Endothelial cell of umbilical vein (primary cell): ENCODE results near the gene BEND3. TPM values are rescaled to one million over a fixed set of nuclear protein-coding genes. Genes with fewer than 3 reads are reported as not detected.

ENCODE experiments used
- BruUV-seq: library from RNA; stranded (reverse); fragments of 400-500 nt; replicated peaks from 2 replicates; lab custom pipeline; 2021; lab: Mats Ljungman, UMichigan
- CTCF ChIA-PET: fragments of 300-600, 350-600 bp; sonication (Branson Sonifier 250); formaldehyde crosslinking; loops from one replicate; lab custom pipeline; 2021; ENCODE audit warnings: antibody characterized with exemption, inconsistent platforms; lab: Charles Lee
- POLR2A ChIA-PET: fragments of 300-600, 350-600 bp; sonication (Branson Sonifier 250); formaldehyde crosslinking; loops from one replicate; lab custom pipeline; 2021; ENCODE audit warnings: antibody characterized with exemption, inconsistent platforms; lab: Charles Lee
- DNase-seq: peaks from one replicate; pipeline ENCODE4 v3.0.0-alpha.2; 2011; ENCODE audit warnings: low read depth, low spot score
- FAIRE-seq: peaks from 2 replicates; lab custom pipeline; 2011; peaks lifted over from hg19 to GRCh38; lab: Jason Lieb, UNC
- H2AFZ ChIP-seq: 2 replicates; pipeline ENCODE4 v1.6.0; 2012; ENCODE audit warnings: low read depth, low read length, control low read depth, inconsistent platforms
- H3K27ac ChIP-seq: 2 replicates; pipeline ENCODE4 v1.5.1; 2011; ENCODE audit warnings: low read depth, mild to moderate bottlenecking, control low read depth, low read length, moderate library complexity; ENCODE audit not compliant: insufficient read depth
- H3K27me3 ChIP-seq, 2 experiments: 2 replicates each; pipeline versions ENCODE4 v1.6.0 to v1.6.1; 2011; ENCODE audit warnings: low read length in 2 of 2, mixed read lengths in 1 of 2; ENCODE audit not compliant: control insufficient read depth in 2 of 2, insufficient read depth in 2 of 2
- H3K36me3 ChIP-seq, 2 experiments: 2 replicates in 1 of 2; 3 replicates in 1 of 2; pipeline ENCODE4 v1.5.1; 2011; ENCODE audit warnings: low read length in 2 of 2, mild to moderate bottlenecking in 1 of 2, moderate library complexity in 1 of 2; ENCODE audit not compliant: control insufficient read depth in 2 of 2, insufficient read depth in 2 of 2; ENCODE audit errors: extremely low read depth in 1 of 2
- H3K4me1 ChIP-seq: 3 replicates; pipeline ENCODE4 v1.5.1; 2011; ENCODE audit warnings: mild to moderate bottlenecking, low read length; ENCODE audit not compliant: control insufficient read depth, insufficient read depth; ENCODE audit errors: extremely low read depth
- H3K4me2 ChIP-seq: 2 replicates; pipeline ENCODE4 v1.6.1; 2011; ENCODE audit warnings: low read length, control low read depth, mixed read lengths; ENCODE audit not compliant: insufficient read depth
- H3K4me3 ChIP-seq, 3 experiments: fragments of 200-600 bp in 1 of 3; sonication (generic), shearing (Covaris generic) in 1 of 3; replicated peaks in 1 of 3; 2 replicates each; pipeline ENCODE4 v1.5.1; 2011 to 2016; ENCODE audit warnings: control low read depth in 3 of 3, low read length in 3 of 3, mild to moderate bottlenecking in 2 of 3, inconsistent platforms in 1 of 3, low read depth in 1 of 3, moderate library complexity in 1 of 3; ENCODE audit not compliant: insufficient read depth in 1 of 3
- H3K79me2 ChIP-seq: 2 replicates; pipeline ENCODE4 v1.6.0; 2012; ENCODE audit warnings: low read length, inconsistent platforms; ENCODE audit not compliant: control insufficient read depth, insufficient read depth
- H3K9ac ChIP-seq: replicated peaks from 2 replicates; pipeline ENCODE3; 2011; ENCODE audit warnings: low read length, control low read depth; ENCODE audit not compliant: insufficient read depth; ENCODE audit errors: extremely low read depth
- H3K9me1 ChIP-seq: replicated peaks from 3 replicates; pipeline ENCODE4 v1.6.0; 2011; ENCODE audit warnings: mild to moderate bottlenecking, low read length; ENCODE audit not compliant: control insufficient read depth, insufficient read depth; ENCODE audit errors: extremely low read depth
- H3K9me3 ChIP-seq: replicated peaks from 2 replicates; pipeline ENCODE4 v1.5.1; 2012; ENCODE audit warnings: low read length, inconsistent platforms; ENCODE audit not compliant: control insufficient read depth, insufficient read depth
- H4K20me1 ChIP-seq: replicated peaks from 2 replicates; pipeline ENCODE3; 2011; ENCODE audit warnings: mild to moderate bottlenecking, low read length; ENCODE audit not compliant: control insufficient read depth, insufficient read depth; ENCODE audit errors: extremely low read depth
- EZH2 ChIP-seq: IDR thresholded peaks from 2 replicates; pipeline ENCODE4 v1.6.1; 2012; ENCODE audit warnings: borderline replicate concordance, low read depth, mild to moderate bottlenecking, moderate library complexity, low read length, inconsistent platforms; ENCODE audit not compliant: severe bottlenecking
- FOS ChIP-seq: IDR thresholded peaks from 2 replicates; pipeline ENCODE4 v1.6.1; 2011; ENCODE audit warnings: mild to moderate bottlenecking, low read length, moderate library complexity, borderline replicate concordance; ENCODE audit not compliant: insufficient read depth
- GATA2 ChIP-seq: IDR thresholded peaks from 2 replicates; pipeline ENCODE4 v1.7.0; 2011; ENCODE audit warnings: low read depth, mild to moderate bottlenecking, moderate library complexity, mixed read lengths, low read length; ENCODE audit not compliant: insufficient read length, insufficient read depth
- JUN ChIP-seq: IDR thresholded peaks from 2 replicates; pipeline ENCODE4 v1.6.1; 2011; ENCODE audit warnings: borderline replicate concordance, low read depth; ENCODE audit not compliant: insufficient read length, insufficient read depth
- MYC ChIP-seq: IDR thresholded peaks from one replicate; pipeline ENCODE4 v1.6.1; 2011; ENCODE audit warnings: mild to moderate bottlenecking, low read depth, low read length
- POLR2A ChIP-seq: IDR thresholded peaks from 2 replicates; pipeline ENCODE4 v1.6.1; 2012; ENCODE audit warnings: low read depth, mild to moderate bottlenecking, control low read depth, low read length
- POLR2AphosphoS5 ChIP-seq: IDR thresholded peaks from 2 replicates; pipeline ENCODE4 v1.6.1; 2012; ENCODE audit warnings: low read depth, mild to moderate bottlenecking, control low read depth, low read length, moderate library complexity; ENCODE audit not compliant: insufficient read depth
- dilution Hi-C: fragments of 300-500 bp; cut with MboI; formaldehyde crosslinking; loops from one replicate; pipeline ENCODE4 v1.15.0; 2019; ENCODE audit warnings: low sequenced_read_pairs; ENCODE audit not compliant: extremely low pct_ligation_motif_present
- intact Hi-C: fragments of 100-400 bp; cut with micrococcal nuclease; formaldehyde crosslinking; loops from one replicate; pipeline ENCODE4 v1.10.0; 2022
- polyA plus RNA-seq, 4 experiments: library from polyadenylated mRNA; depleted of rRNA in 3 of 4; stranded (reverse) in 3 of 4; unstranded in 1 of 4; fragments of >200 nt; gene quantifications; 2 replicates each; pipeline versions ENCODE4 v1.2.1 to v1.2.3, GENCODE V29; 2011 to 2012; ENCODE audit warnings: missing spikeins in 1 of 4
- total RNA-seq: library from RNA; stranded (reverse); gene quantifications from 2 replicates; pipeline ENCODE4 v1.2.3, GENCODE V29; 2021
- TF ChIP-seq, protein P1 (sequence below), 2 donors: IDR thresholded peaks; 1 replicate in 1 of 2; 2 replicates in 1 of 2; pipeline ENCODE4 v1.5.1; 2011; ENCODE audit warnings: low read length in 2 of 2, mild to moderate bottlenecking in 2 of 2, moderate library complexity in 2 of 2, control low read depth in 1 of 2, inconsistent platforms in 1 of 2, low read depth in 1 of 2; ENCODE audit not compliant: insufficient read depth in 1 of 2; ENCODE audit errors: extremely low read depth in 1 of 2
- TF ChIP-seq, protein P2 (sequence below): IDR thresholded peaks from 2 replicates; pipeline ENCODE4 v1.6.1; 2011; ENCODE audit not compliant: insufficient read depth, insufficient read length

BEND3 gene
- total and polyA plus RNA-seq, 2 donors (not counting 3 experiments of a cell fraction or from before 2014, with no cell fraction given), result 1.6 to 4.8 TPM

DNA sequence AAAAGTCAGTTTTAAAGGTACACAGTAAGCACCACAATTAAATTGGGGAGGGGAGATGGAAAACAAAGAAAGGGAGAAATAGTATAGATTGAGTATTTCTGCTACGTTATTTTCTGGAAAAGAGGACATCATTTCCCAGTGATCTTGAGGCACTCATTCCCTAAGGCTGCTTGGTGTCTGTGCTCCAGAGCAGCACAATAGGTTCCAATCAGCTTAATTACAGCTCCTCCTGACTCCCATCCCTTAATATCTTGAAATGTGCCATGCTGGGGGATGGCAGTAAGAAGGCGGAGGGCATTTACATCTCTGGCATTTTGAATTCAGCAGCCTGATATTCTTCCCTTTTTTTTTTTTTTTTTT is 39.5 kb upstream of the BEND3 start:
- no peak overlapping the region for H3K4me3 ChIP-seq
- H3K4me1 ChIP-seq, result no peaks in the 10 kb centered on the region
- CTCF ChIA-PET, result no interaction called here
- dilution Hi-C loops (no loop called here), intact Hi-C loops (no loop called here)
- H3K9me3 ChIP-seq, result no peaks in the 10 kb centered on the region
- no peaks in the 10 kb centered on the region for H3K36me3 ChIP-seq
- POLR2A ChIA-PET, result no interaction called here
- TF ChIP-seq POLR2AphosphoS5, result no peak
- TF ChIP-seq FOS, result no peak
- TF ChIP-seq, protein P1, sequence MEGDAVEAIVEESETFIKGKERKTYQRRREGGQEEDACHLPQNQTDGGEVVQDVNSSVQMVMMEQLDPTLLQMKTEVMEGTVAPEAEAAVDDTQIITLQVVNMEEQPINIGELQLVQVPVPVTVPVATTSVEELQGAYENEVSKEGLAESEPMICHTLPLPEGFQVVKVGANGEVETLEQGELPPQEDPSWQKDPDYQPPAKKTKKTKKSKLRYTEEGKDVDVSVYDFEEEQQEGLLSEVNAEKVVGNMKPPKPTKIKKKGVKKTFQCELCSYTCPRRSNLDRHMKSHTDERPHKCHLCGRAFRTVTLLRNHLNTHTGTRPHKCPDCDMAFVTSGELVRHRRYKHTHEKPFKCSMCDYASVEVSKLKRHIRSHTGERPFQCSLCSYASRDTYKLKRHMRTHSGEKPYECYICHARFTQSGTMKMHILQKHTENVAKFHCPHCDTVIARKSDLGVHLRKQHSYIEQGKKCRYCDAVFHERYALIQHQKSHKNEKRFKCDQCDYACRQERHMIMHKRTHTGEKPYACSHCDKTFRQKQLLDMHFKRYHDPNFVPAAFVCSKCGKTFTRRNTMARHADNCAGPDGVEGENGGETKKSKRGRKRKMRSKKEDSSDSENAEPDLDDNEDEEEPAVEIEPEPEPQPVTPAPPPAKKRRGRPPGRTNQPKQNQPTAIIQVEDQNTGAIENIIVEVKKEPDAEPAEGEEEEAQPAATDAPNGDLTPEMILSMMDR (IDR thresholded peaks at IDR 0.05; ENCODE audit: extremely low read depth in 1 of 2, insufficient read depth in 1 of 2, low read depth in 1 of 2, low read length in 2 of 2), result no peak
- no peak for TF ChIP-seq JUN
- TF ChIP-seq EZH2, result no peak
- no peak for TF ChIP-seq POLR2A
- no peak for TF ChIP-seq MYC
- no peak for TF ChIP-seq GATA2
- TF ChIP-seq, protein P2, sequence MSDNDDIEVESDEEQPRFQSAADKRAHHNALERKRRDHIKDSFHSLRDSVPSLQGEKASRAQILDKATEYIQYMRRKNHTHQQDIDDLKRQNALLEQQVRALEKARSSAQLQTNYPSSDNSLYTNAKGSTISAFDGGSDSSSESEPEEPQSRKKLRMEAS, result no peak
- H3K27me3 ChIP-seq, result no peaks in the 10 kb centered on the region
- no peak overlapping the region for H3K9ac ChIP-seq
- DNase-seq (no peak), FAIRE-seq (no peak)
- BruUV-seq, result no TSS peak
- no peak overlapping the region for H3K4me2 ChIP-seq
- H3K9me1 ChIP-seq, result no peaks in the 10 kb centered on the region
- H3K27ac ChIP-seq, result no peak overlapping the region
- no peak overlapping the region for H2AFZ ChIP-seq
- H3K79me2 ChIP-seq, result no peaks in the 10 kb centered on the region
- H4K20me1 ChIP-seq, result no peaks in the 10 kb centered on the region
